K562 (cell line): ENCODE results near the gene BIRC5. TPM values are rescaled to one million over a fixed set of nuclear protein-coding genes. Genes with fewer than 3 reads are reported as not detected.

Experiments
- CBFB ChIP-seq: sonication (generic); formaldehyde crosslinking; IDR thresholded peaks from 2 replicates; pipeline ENCODE4 v1.4.0; 2020; ENCODE audit warnings: mild to moderate bottlenecking, missing genetic modification reagents
- CHD4 ChIP-seq: fragments of 200-600 bp; sonication (generic); IDR thresholded peaks from 3 replicates; pipeline ENCODE4 v1.6.1; 2012; ENCODE audit warnings: low read depth, mild to moderate bottlenecking, mixed read lengths, low read length, inconsistent platforms; ENCODE audit not compliant: insufficient read depth, insufficient replicate concordance, poor library complexity, severe bottlenecking
- DIDO1 ChIP-seq: fragments of 450-650 bp; IDR thresholded peaks from 2 replicates; pipeline ENCODE4 v1.6.1; 2016; ENCODE audit warnings: low read depth, missing biosample characterization, missing genetic modification characterization
- ELF2 ChIP-seq: fragments of 250-450 bp; sonication (Bioruptor Pico); IDR thresholded peaks from 2 replicates; pipeline ENCODE4 v1.5.0; 2021; ENCODE audit warnings: mild to moderate bottlenecking
- KDM2B ChIP-seq: fragments of 250-450 bp; sonication (Bioruptor Pico); IDR thresholded peaks from 2 replicates; pipeline ENCODE4 v1.8.0; 2021; ENCODE audit warnings: mild to moderate bottlenecking, moderate library complexity
- KLF1 ChIP-seq: fragments of 450-650 bp; IDR thresholded peaks from 2 replicates; pipeline ENCODE4 v1.6.1; 2016; ENCODE audit warnings: missing genetic modification characterization, missing compliant biosample characterization
- MCM3 ChIP-seq: fragments of 450-650 bp; IDR thresholded peaks from 2 replicates; pipeline ENCODE4 v1.6.1; 2016
- MTA1 ChIP-seq: fragments of 450-650 bp; IDR thresholded peaks from 2 replicates; pipeline ENCODE4 v1.6.1; 2017; ENCODE audit warnings: borderline replicate concordance
- MXI1 ChIP-seq: IDR thresholded peaks from 2 replicates; pipeline ENCODE4 v1.6.1; 2011; ENCODE audit warnings: low read depth, mild to moderate bottlenecking, improper control_type of control experiment, low read length
- NR0B1 ChIP-seq: fragments of 450-650 bp; IDR thresholded peaks from one replicate; pipeline ENCODE4 v1.6.1; 2018; ENCODE audit warnings: mild to moderate bottlenecking, moderate library complexity; ENCODE audit not compliant: partially characterized antibody
- PPARD ChIP-seq: fragments of 250-450 bp; sonication (Bioruptor Pico); IDR thresholded peaks from 2 replicates; pipeline ENCODE4 v1.8.0; 2022; ENCODE audit warnings: inconsistent platforms, mild to moderate bottlenecking, moderate library complexity
- RBBP5 ChIP-seq: fragments of 200-600 bp; sonication (generic); IDR thresholded peaks from 2 replicates; pipeline ENCODE4 v1.6.1; 2012; ENCODE audit warnings: borderline replicate concordance, mild to moderate bottlenecking, low read length, control low read depth, inconsistent platforms; ENCODE audit not compliant: insufficient read depth, poor library complexity, severe bottlenecking
- RBM15 ChIP-seq: fragments of 200-400 bp; formaldehyde crosslinking; IDR thresholded peaks from 2 replicates; pipeline ENCODE4 v1.6.1; 2018; ENCODE audit warnings: mild to moderate bottlenecking, low read length, moderate library complexity; ENCODE audit not compliant: insufficient read depth
- SMARCA4 ChIP-seq: fragments of 450-650 bp; IDR thresholded peaks from 2 replicates; pipeline ENCODE4 v1.6.1; 2016
- SMC3 ChIP-seq: conservative IDR thresholded peaks from 2 replicates; pipeline ENCODE4 v1.6.1; 2011; ENCODE audit warnings: low read depth, low read length, improper control_type of control experiment; ENCODE audit not compliant: insufficient read depth
- THRAP3 ChIP-seq: fragments of 450-650 bp; IDR thresholded peaks from 2 replicates; pipeline ENCODE4 v1.6.1; 2016; ENCODE audit warnings: mild to moderate bottlenecking, inconsistent platforms, borderline replicate concordance
- YBX1 ChIP-seq: fragments of 450-650 bp; IDR thresholded peaks from 2 replicates; pipeline ENCODE4 v1.7.1; 2016; ENCODE audit warnings: mild to moderate bottlenecking
- ZKSCAN3 ChIP-seq: fragments of 250-450 bp; sonication (Bioruptor Pico); IDR thresholded peaks from 2 replicates; pipeline ENCODE4 v1.4.0; 2020
- ZNF398 ChIP-seq: fragments of 250-450 bp; sonication (Bioruptor Pico); IDR thresholded peaks from 2 replicates; pipeline ENCODE4 v1.8.0; 2021; ENCODE audit warnings: moderate library complexity, mild to moderate bottlenecking, inconsistent platforms
- ZNF609 ChIP-seq: sonication (generic); formaldehyde crosslinking; IDR thresholded peaks from 2 replicates; pipeline ENCODE4 v1.8.1; 2023; ENCODE audit warnings: missing genetic modification reagents, mild to moderate bottlenecking, borderline replicate concordance
- ZNF780A ChIP-seq: fragments of 250-450 bp; sonication (Bioruptor Pico); IDR thresholded peaks from 2 replicates; pipeline ENCODE4 v1.5.0; 2021; ENCODE audit warnings: mild to moderate bottlenecking
- polyA plus RNA-seq, 8 experiments: library from polyadenylated mRNA; depleted of rRNA in 4 of 8; stranded (reverse) in 5 of 8; unstranded in 3 of 8; fragments of >200 nt; fragmentation: Nextera tagmentation in 2 of 8; fragmentation: Illumina TruSeq in 1 of 8; extraction: Ambion mirVana in 2 of 8; extraction: Trizol in 1 of 8; gene quantifications; 2 replicates each; pipeline versions ENCODE4 v1.2.1 to v1.2.3, GENCODE V29; 2011 to 2014; ENCODE audit warnings: inconsistent platforms in 1 of 8, missing spikeins in 1 of 8
- total RNA-seq, 7 experiments: library from RNA; depleted of rRNA in 6 of 7; stranded (reverse); fragments of >200 nt in 6 of 7; fragmentation: Illumina TruSeq in 2 of 7; extraction: Trizol in 2 of 7; gene quantifications; 2 replicates each; pipeline versions ENCODE4 v1.2.1 to v1.2.3, GENCODE V29; 2011 to 2021; ENCODE audit warnings: low replicate concordance in 1 of 7

The BIRC5 gene
- total and polyA plus RNA-seq, 9 of the 15 experiments (the other 6 are each of a cell fraction or from before 2014, with no cell fraction given): 64.4 to 140 (median 101) TPM

GRCh38 chr17:78250891-78251772, 37.1 kb downstream of the BIRC5 start (continued):
- TF ChIP-seq ZNF609 (CRISPR knock-in tag): no peak
- TF ChIP-seq ZNF398 (CRISPR knock-in tag): no peak
- TF ChIP-seq YBX1: no peak
- no peak for TF ChIP-seq MCM3
- TF ChIP-seq THRAP3: 0 out of 2 replicates have a peak, but pooled peaks have one; percentile 31
- no peak for TF ChIP-seq ZKSCAN3 (CRISPR knock-in tag)
- TF ChIP-seq KDM2B (CRISPR knock-in tag): no peak
- TF ChIP-seq KLF1: no peak
- no peak for TF ChIP-seq CHD4
- TF ChIP-seq MXI1: 0 out of 2 replicates have a peak, but pooled peaks have one; percentile 35
- TF ChIP-seq PPARD (CRISPR knock-in tag): no peak
- TF ChIP-seq ELF2 (CRISPR knock-in tag): peak; percentile 68; the same call in 1 of the 2 replicates
- no peak for TF ChIP-seq CBFB (CRISPR knock-in tag)
- TF ChIP-seq SMC3: peak; percentile 97
- TF ChIP-seq NR0B1: no peak
- TF ChIP-seq RBBP5: no peak
- no peak for TF ChIP-seq MTA1
- no peak for TF ChIP-seq SMARCA4
- no peak for TF ChIP-seq RBM15
- TF ChIP-seq DIDO1: no peak
- TF ChIP-seq ZNF780A (CRISPR knock-in tag): no peak
